ENCODE results near the gene HAUS6.
"Not testable (repeated sequence)": the region's sequence is repeated elsewhere in the genome, so short reads cannot be mapped to it uniquely, and the experiment has no call there.

DNA sequence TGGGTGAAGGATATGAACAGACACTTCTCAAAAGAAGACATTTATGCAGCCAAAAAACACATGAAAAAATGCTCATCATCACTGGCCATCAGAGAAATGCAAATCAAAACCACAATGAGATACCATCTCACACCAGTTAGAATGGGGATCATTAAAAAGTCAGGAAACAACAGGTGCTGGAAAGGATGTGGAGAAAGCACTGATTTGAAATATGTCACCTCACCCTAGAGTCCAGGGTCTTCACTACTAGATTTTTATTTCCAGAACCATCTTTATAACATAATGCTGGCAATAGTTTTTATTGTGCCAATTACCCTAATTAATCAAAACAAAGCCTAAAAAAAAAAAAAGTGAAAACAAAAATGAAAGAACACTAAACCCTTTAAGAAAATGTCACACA, 5.3 kb downstream of the HAUS6 start:
- TF ChIP-seq, protein P1, sequence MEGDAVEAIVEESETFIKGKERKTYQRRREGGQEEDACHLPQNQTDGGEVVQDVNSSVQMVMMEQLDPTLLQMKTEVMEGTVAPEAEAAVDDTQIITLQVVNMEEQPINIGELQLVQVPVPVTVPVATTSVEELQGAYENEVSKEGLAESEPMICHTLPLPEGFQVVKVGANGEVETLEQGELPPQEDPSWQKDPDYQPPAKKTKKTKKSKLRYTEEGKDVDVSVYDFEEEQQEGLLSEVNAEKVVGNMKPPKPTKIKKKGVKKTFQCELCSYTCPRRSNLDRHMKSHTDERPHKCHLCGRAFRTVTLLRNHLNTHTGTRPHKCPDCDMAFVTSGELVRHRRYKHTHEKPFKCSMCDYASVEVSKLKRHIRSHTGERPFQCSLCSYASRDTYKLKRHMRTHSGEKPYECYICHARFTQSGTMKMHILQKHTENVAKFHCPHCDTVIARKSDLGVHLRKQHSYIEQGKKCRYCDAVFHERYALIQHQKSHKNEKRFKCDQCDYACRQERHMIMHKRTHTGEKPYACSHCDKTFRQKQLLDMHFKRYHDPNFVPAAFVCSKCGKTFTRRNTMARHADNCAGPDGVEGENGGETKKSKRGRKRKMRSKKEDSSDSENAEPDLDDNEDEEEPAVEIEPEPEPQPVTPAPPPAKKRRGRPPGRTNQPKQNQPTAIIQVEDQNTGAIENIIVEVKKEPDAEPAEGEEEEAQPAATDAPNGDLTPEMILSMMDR (IDR thresholded peaks at IDR 0.05; ENCODE audit: low read depth, low read length, missing input control), result not testable (repeated sequence)
- not testable (repeated sequence) for TF ChIP-seq YY1 (IDR thresholded peaks at IDR 0.05); RXRA (IDR thresholded peaks at IDR 0.05); RAD21 (IDR thresholded peaks at IDR 0.05); SP1 (IDR thresholded peaks at IDR 0.05); TAF1 (conservative IDR thresholded peaks at IDR 0.05)
- TF ChIP-seq, protein P2, sequence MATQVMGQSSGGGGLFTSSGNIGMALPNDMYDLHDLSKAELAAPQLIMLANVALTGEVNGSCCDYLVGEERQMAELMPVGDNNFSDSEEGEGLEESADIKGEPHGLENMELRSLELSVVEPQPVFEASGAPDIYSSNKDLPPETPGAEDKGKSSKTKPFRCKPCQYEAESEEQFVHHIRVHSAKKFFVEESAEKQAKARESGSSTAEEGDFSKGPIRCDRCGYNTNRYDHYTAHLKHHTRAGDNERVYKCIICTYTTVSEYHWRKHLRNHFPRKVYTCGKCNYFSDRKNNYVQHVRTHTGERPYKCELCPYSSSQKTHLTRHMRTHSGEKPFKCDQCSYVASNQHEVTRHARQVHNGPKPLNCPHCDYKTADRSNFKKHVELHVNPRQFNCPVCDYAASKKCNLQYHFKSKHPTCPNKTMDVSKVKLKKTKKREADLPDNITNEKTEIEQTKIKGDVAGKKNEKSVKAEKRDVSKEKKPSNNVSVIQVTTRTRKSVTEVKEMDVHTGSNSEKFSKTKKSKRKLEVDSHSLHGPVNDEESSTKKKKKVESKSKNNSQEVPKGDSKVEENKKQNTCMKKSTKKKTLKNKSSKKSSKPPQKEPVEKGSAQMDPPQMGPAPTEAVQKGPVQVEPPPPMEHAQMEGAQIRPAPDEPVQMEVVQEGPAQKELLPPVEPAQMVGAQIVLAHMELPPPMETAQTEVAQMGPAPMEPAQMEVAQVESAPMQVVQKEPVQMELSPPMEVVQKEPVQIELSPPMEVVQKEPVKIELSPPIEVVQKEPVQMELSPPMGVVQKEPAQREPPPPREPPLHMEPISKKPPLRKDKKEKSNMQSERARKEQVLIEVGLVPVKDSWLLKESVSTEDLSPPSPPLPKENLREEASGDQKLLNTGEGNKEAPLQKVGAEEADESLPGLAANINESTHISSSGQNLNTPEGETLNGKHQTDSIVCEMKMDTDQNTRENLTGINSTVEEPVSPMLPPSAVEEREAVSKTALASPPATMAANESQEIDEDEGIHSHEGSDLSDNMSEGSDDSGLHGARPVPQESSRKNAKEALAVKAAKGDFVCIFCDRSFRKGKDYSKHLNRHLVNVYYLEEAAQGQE (IDR thresholded peaks at IDR 0.05), result not testable (repeated sequence)
